Lower leg skin (tissue), 4 donors: ENCODE results near the gene STRIP2. TPM values are rescaled to one million over a fixed set of nuclear protein-coding genes. Genes with fewer than 3 reads are reported as not detected.
"Not testable (repeated sequence)": the region's sequence is repeated elsewhere in the genome, so short reads cannot be mapped to it uniquely, and the experiment has no call there.

Experiments
- DNase-seq, 2 donors: peaks; one replicate each; pipeline ENCODE4 v3.0.0-alpha.2; 2019; ENCODE audit warnings: low spot score in 2 of 2
- H3K4me3 ChIP-seq: fragments of 200-600 bp; sonication (generic); 2 replicates; pipeline ENCODE4 v1.5.1; 2017; ENCODE audit warnings: mild to moderate bottlenecking, low read depth; ENCODE audit not compliant: poor library complexity, severe bottlenecking
- POLR2A ChIP-seq, 2 donors: fragments of 450-650 bp; IDR thresholded peaks; one replicate each; pipeline ENCODE4 v1.6.1; 2016 to 2017; ENCODE audit warnings: antibody characterized with exemption in 2 of 2, mild to moderate bottlenecking in 1 of 2, moderate library complexity in 1 of 2
- WGBS, 2 donors: methylation state at CpG; one replicate each; pipeline ENCODE4 v1.1.5; 2018; 5-methylcytosine and 5-hydroxymethylcytosine counted together
- intact Hi-C: fragments of 100-400 bp; cut with DNase I; formaldehyde crosslinking; loops from one replicate; pipeline ENCODE4 v1.15.0; 2023; ENCODE audit warnings: low total_unique reads
- total RNA-seq, 4 donors: library from RNA; depleted of rRNA; stranded (reverse); fragments of >200 nt; gene quantifications; one replicate each; pipeline ENCODE4 v1.1.0, GENCODE V29; 2016
- TF ChIP-seq, protein P1 (sequence below), 3 donors: fragments of 450-650 bp; IDR thresholded peaks; one replicate each; pipeline ENCODE4 v1.5.1; 2016; ENCODE audit warnings: antibody characterized with exemption in 3 of 3, mild to moderate bottlenecking in 3 of 3, moderate library complexity in 2 of 3

STRIP2 gene
- total RNA-seq, 4 donors from 2014 or later, result 0.30 to 1.4 (median 0.79) TPM

DNA sequence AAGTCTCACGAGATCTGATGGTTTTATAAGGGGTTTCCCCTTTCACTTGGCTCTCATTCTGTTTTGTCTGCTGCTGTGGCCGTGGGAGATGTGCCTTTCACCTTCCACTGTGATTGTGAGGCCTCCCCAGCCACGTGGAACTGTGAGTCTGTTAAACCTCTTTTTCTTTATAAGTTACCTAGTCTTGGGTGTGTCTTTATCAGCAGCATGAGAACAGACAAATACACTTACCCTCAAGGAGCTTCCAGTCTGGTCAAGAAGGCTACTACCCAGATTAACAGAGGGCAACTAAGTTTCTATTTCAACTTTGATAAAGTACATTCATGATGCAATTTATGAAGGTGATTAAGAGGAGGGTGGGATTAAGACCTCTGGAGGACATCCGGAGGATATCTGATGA is 81.1 kb downstream of the STRIP2 start:
- WGBS, 2 donors, result 82 to 87% methylated on average over 4 of the region's 4 CpGs
- no peak for TF ChIP-seq POLR2A (IDR thresholded peaks at IDR 0.05)
- TF ChIP-seq, protein P1, sequence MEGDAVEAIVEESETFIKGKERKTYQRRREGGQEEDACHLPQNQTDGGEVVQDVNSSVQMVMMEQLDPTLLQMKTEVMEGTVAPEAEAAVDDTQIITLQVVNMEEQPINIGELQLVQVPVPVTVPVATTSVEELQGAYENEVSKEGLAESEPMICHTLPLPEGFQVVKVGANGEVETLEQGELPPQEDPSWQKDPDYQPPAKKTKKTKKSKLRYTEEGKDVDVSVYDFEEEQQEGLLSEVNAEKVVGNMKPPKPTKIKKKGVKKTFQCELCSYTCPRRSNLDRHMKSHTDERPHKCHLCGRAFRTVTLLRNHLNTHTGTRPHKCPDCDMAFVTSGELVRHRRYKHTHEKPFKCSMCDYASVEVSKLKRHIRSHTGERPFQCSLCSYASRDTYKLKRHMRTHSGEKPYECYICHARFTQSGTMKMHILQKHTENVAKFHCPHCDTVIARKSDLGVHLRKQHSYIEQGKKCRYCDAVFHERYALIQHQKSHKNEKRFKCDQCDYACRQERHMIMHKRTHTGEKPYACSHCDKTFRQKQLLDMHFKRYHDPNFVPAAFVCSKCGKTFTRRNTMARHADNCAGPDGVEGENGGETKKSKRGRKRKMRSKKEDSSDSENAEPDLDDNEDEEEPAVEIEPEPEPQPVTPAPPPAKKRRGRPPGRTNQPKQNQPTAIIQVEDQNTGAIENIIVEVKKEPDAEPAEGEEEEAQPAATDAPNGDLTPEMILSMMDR (IDR thresholded peaks at IDR 0.05), result no peak
- intact Hi-C loops, result no loop called here
- no peak overlapping the region for H3K4me3 ChIP-seq
- no peak for DNase-seq

DNA sequence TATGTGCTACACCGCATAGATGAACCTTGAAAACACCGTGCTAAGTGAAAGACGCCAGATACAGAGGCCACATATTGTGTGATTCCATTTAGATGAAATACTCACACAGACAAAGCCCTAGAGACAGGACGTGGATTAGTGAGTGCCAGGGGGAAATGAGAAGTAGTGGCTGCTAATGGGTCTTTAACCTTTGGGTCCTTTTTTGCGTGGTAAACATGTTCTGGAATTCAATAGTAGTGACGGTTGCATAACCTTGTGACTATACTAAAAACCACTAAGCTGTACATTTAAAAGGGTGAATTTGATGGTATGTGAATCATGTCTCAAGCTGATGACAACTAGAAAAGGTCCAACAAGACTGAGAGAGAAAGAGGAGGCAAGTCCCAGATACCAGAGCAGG is 83.7 kb downstream of the STRIP2 start:
- DNase-seq, result no peak
- intact Hi-C loops, result no loop called here
- 75 to 78% methylated on average over 6 of the region's 6 CpGs for WGBS, 2 donors
- no peak overlapping the region for H3K4me3 ChIP-seq
- TF ChIP-seq, protein P1 (IDR thresholded peaks at IDR 0.05), result no peak
- no peak for TF ChIP-seq POLR2A (IDR thresholded peaks at IDR 0.05)

DNA sequence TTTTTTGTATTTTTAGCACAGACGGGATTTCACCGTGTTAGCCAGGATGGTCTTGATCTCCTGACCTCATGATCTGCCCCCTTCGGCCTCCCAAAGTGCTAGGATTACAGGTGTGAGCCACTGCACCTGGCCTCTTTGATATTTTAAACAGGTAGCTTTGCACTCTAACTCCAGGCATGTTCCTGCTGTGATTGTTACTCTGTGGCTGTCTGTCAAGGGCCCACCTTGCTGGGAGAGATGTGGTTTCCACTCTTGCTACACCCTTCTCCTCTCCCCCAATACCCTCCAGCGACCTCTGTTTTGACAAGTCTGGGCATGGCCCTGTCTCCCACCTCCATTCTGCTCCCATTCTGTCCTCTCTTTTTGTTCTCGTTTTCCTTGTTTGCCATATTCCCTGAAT is 85.2 kb downstream of the STRIP2 start:
- TF ChIP-seq POLR2A (IDR thresholded peaks at IDR 0.05), result no peak
- TF ChIP-seq, protein P1 (IDR thresholded peaks at IDR 0.05), result no peak
- intact Hi-C loops, result no loop called here
- 35% methylated on average over 5 of the region's 5 CpGs for WGBS, 2 donors
- no peak overlapping the region for H3K4me3 ChIP-seq
- no peak for DNase-seq

DNA sequence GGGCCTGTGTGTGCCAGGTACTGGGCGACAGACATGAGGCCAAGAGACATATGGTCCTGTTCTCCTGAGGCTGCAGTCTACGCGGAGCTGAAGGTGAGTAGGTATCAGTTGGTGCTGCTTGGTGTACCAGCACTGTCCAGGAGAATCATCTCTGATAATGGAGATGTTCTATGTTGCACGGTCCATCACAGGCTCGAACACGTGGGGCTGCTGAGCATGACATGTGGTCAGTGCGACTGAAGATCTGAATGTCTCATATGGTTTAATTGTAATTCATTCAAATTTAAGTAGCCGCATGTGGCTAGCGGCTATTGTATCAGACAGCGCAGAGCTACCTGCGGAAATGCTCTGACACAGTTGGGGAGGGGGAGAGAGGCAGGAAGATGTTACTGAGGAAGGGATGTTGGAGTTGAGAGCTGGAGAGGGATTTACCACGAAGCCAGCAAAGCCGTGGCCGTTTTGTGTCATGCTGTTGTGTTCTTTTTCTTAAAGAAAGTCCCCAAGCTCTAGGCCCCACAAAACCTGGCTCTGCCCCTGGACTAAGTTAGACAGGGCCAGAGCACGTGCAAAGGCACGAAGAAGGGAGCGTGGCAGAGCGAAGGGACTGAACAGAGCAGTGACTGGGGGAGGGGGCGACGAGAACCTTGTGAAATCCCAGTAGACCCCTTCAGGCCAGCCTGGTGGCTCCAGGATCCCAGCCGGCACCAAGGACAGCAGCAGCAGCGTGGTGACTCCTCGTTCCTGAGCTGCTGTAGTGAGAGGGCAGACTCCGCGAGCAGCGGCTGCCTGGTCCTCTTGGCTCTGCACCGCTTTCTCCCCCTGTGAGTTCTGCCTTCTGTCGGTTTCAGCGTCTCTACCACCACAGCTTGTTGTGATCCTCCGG is 88.1 kb downstream of the STRIP2 start:
- WGBS, 2 donors, result 48 to 53% methylated on average over 30 of the region's 30 CpGs
- H3K4me3 ChIP-seq, result no peak overlapping the region
- TF ChIP-seq, protein P1 (IDR thresholded peaks at IDR 0.05), result no peak
- no peak for TF ChIP-seq POLR2A (IDR thresholded peaks at IDR 0.05)
- intact Hi-C loops, result no loop called here
- DNase-seq, result no peak

DNA sequence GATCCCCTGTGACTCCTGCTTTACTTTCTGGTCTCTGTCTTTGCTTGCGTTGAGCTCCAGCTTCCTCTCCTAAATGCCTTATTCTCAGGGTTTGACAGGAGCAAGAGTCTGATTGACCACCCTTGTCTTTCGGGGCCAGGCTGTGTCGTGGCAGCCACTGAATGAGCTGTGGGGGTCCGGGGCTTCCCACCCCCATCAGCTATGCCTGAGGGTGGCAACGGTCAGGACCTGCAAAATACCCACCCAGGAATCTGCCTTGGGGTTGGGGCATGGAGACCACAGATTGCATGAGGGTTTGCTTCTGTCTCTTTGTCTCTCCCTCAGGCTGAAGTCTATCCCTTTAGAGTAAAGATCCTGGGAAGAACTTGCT is 88.7 kb downstream of the STRIP2 start:
- TF ChIP-seq POLR2A (IDR thresholded peaks at IDR 0.05), result no peak
- 49 to 52% methylated on average over 5 of the region's 5 CpGs for WGBS, 2 donors
- DNase-seq, result no peak
- intact Hi-C loops, result no loop called here
- no peak overlapping the region for H3K4me3 ChIP-seq

DNA sequence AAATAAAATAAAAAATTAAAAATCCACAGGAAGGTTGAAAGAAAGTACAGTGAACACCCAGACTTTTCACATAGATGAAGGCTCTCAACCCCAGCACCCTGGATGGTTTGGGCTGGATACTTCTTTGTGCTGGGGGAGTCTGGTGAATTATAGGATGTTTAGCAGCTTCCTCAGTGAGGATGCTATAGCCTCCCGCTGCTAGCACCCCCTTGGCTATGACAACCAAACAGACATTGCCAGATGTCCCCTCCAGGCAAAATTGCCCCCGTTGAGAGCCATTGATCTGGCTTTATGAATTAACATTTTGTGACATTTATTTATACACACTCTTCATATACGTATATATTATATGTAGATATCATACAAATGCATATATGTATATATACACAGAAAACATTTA is 89.7 kb downstream of the STRIP2 start:
- intact Hi-C loops, result no loop called here
- TF ChIP-seq, protein P1 (IDR thresholded peaks at IDR 0.05), result no peak
- TF ChIP-seq POLR2A (IDR thresholded peaks at IDR 0.05), result no peak
- no peak overlapping the region for H3K4me3 ChIP-seq
- whole genome bisulfite sequencing, 2 donors, result 58 to 62% methylated on average over 3 of the region's 3 CpGs
- no peak for DNase-seq

DNA sequence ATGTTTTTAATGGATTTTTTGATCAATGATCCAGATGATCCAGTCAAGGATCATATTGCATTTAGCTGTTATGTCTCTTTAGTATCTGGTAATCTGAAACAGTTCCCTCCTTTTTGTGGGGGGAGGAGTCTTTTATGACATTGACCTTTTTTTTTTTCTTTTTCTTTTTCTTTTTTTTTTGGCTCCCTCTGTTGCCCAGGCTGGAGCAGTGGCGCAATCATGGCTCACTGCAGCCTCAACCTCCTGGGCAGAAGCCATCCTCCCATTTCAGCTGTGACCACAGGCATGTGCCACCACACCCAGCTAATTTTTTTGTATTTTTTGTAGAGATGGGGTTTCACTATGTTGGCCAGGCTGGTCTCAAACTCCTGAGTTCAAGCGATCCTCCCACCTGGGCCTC is 90.2 kb downstream of the STRIP2 start:
- intact Hi-C loops, H3K4me3 ChIP-seq: not testable (repeated sequence)
- peak; percentile 57 to 87 for DNase-seq
- WGBS, 2 donors, result 44 to 63% methylated on average over 2 of the region's 2 CpGs
